ENCODE measurements around the gene HMGCL.

GRCh38 chr1:23797478-23798448, 27.5 kb downstream of the HMGCL start:
- TF ChIP-seq CTCF (IDR thresholded peaks at IDR 0.05) (no peak), SIN3A (IDR thresholded peaks at IDR 0.05; ENCODE audit: borderline replicate concordance, insufficient read depth, low read depth, low read length) (no peak), POLR2AphosphoS5 (IDR thresholded peaks at IDR 0.05; ENCODE audit: low read depth, low read length) (no peak; the same call in 1 of the 2 replicates)
